Progenitor cell of endocrine pancreas (in vitro differentiated cells): Measurements from ENCODE around the gene ARHGAP27. TPM values are rescaled to one million over a fixed set of nuclear protein-coding genes. Genes with fewer than 3 reads are reported as not detected.
"Not testable (repeated sequence)": the region's sequence is repeated elsewhere in the genome, so short reads cannot be mapped to it uniquely, and the experiment has no call there.

ENCODE experiments used
- DNase-seq: peaks from one replicate; pipeline ENCODE4 v3.0.0; 2021; ENCODE audit warnings: low spot score; ENCODE audit not compliant: unreplicated experiment
- H3K27ac Mint-ChIP-seq: 2 replicates; pipeline ENCODE4 v1.8.0; 2021; ENCODE audit warnings: mild to moderate bottlenecking, moderate library complexity, mixed read lengths
- H3K27me3 Mint-ChIP-seq: 2 replicates; pipeline ENCODE4 v1.8.0; 2021; ENCODE audit warnings: mixed read lengths
- H3K36me3 Mint-ChIP-seq: 2 replicates; pipeline ENCODE4 v1.8.0; 2022; ENCODE audit warnings: mixed read lengths; ENCODE audit not compliant: insufficient read depth
- H3K4me1 Mint-ChIP-seq: 2 replicates; pipeline ENCODE4 v1.8.0; 2021; ENCODE audit warnings: low read depth, mixed read lengths
- H3K4me3 Mint-ChIP-seq: 2 replicates; pipeline ENCODE4 v1.8.0; 2021; ENCODE audit warnings: low read depth, mild to moderate bottlenecking, moderate library complexity, mixed read lengths
- H3K9me3 Mint-ChIP-seq: 2 replicates; pipeline ENCODE4 v1.8.0; 2021; ENCODE audit warnings: low read depth, mixed read lengths
- total RNA-seq: library from RNA; stranded (reverse); gene quantifications from 2 replicates; pipeline ENCODE4 v1.2.1, GENCODE V29; 2021
- TF ChIP-seq, protein P1 (sequence below): fragments of 200-600 bp; sonication (generic); IDR thresholded peaks from one replicate; pipeline ENCODE4 v1.5.0; 2021; ENCODE audit warnings: antibody characterized with exemption, mild to moderate bottlenecking; ENCODE audit not compliant: unreplicated experiment

The ARHGAP27 gene
- total RNA-seq, 1 donor from 2014 or later, result 7.6 TPM

DNA sequence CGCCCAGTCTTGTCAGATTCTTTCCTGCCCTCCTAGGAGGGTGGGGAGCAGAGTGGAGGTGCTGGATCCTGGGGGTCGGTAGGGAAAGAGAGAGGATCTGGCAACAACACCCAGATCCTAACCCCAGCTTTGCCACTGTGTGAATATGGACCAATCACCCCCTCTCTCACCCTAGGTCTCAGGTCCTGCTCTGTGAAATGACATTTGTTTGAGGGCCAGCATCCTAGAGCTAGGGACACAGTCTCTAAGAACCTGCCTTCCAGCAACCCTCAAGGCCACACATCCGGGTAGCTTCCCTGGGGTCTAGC is 87.5 kb downstream of the ARHGAP27 start:
- no peak for DNase-seq
- no peak overlapping the region for H3K4me3 Mint-ChIP-seq
- H3K27me3 Mint-ChIP-seq, result no peaks in the 10 kb centered on the region
- H3K9me3 Mint-ChIP-seq, result no peaks in the 10 kb centered on the region
- H3K4me1 Mint-ChIP-seq, result no peaks in the 10 kb centered on the region
- no peak overlapping the region for H3K27ac Mint-ChIP-seq
- TF ChIP-seq, protein P1, sequence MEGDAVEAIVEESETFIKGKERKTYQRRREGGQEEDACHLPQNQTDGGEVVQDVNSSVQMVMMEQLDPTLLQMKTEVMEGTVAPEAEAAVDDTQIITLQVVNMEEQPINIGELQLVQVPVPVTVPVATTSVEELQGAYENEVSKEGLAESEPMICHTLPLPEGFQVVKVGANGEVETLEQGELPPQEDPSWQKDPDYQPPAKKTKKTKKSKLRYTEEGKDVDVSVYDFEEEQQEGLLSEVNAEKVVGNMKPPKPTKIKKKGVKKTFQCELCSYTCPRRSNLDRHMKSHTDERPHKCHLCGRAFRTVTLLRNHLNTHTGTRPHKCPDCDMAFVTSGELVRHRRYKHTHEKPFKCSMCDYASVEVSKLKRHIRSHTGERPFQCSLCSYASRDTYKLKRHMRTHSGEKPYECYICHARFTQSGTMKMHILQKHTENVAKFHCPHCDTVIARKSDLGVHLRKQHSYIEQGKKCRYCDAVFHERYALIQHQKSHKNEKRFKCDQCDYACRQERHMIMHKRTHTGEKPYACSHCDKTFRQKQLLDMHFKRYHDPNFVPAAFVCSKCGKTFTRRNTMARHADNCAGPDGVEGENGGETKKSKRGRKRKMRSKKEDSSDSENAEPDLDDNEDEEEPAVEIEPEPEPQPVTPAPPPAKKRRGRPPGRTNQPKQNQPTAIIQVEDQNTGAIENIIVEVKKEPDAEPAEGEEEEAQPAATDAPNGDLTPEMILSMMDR, result no peak
- no peaks in the 10 kb centered on the region for H3K36me3 Mint-ChIP-seq

DNA sequence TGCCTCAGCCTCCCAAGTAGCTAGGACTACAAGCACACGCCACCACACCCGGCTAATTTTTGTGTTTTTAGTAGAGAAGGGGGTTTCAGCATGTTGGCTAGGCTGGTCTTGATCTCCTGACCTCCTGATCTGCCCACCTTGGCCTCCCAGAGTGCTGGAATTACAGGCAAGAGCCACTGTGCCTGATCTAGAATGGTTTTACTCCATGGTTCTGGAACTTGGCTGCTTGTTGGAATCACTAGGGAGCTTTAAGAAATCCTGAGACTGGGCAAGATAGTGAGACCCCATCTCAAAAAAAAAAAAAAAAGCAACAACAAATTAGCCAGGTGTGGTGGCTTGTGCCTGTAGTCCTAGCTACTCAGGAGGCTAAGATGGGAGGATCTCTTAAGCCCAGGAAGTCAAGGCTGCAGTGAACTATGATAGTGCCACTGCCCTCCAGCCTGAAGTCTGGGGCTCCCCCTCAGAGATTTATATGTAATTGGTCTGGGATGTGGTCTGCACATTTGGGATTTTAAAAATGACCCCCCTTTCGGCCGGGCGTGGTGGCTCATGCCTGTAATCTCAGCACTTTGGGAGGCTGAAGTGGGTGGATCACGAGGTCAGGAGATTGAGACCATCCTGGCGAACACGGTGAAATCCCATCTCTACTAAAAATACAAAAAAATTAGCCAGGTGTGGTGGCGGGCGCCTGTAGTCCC is 88.6 kb downstream of the ARHGAP27 start:
- not testable (repeated sequence) for H3K4me1 Mint-ChIP-seq, H3K36me3 Mint-ChIP-seq, H3K4me3 Mint-ChIP-seq, H3K9me3 Mint-ChIP-seq, DNase-seq, H3K27me3 Mint-ChIP-seq, H3K27ac Mint-ChIP-seq

Other genes with a start within 250 kb of the ARHGAP27 start
- 3.2 and 3.3 TPM in 2 replicates for gene FMNL1, start 211.0 kb downstream of the ARHGAP27 start, total RNA-seq
- gene SPATA32, start 170.8 kb downstream of the ARHGAP27 start, total RNA-seq, result 0.24 TPM in 1 of 2 replicates, not detected in the other
- gene MAP3K14, start 115.8 kb downstream of the ARHGAP27 start, total RNA-seq, result 7.8 and 8.7 TPM in 2 replicates
- 30.1 and 34.5 TPM in 2 replicates for gene PLEKHM1, start 57.9 kb upstream of the ARHGAP27 start, total RNA-seq